Measurements from ENCODE around the gene AANAT. TPM values are rescaled to one million over a fixed set of nuclear protein-coding genes. Genes with fewer than 3 reads are reported as not detected.

The AANAT gene
- polyA plus RNA-seq, 2 of the 4 experiments (the other 2 are of a cell fraction): 0.08 TPM; not detected in 1

DNA sequence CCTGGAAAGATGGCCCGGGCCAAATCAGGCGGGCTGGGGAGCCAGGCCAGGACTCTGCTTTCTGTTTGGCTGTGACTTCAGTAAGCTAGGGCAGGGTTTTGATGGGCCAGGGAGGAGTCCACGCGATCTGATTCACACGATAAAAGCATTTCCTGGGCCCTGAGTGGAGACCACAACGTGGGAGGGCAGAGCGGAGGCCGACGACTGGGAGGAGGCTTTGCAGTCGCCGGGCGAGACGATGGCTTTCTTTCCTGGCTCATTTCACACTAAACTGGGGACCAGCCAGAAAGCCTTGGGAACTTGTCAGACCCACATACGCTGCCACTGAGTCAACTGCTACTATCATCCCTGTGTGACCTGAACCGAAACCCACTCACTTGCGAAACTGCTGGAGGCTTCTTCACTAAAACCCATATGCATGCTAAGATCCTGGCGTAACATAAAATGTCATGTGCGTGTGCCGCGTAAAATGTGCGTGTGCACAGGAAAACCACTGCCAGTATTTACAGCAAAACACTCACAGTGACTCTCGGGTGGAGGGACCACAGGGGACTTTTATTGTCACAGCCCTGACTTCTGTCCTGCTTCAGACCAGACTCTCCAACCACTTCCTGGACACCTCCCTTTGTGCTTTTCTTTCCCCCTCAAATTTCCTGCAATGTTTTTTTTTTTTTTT is 48.0 kb downstream of the AANAT start:
- ATAC-seq: no peak
- H3K9me3 ChIP-seq: no peaks in the 10 kb centered on the region
- POLR2A ChIA-PET: no interaction called here
- no peaks in the 10 kb centered on the region for H3K4me1 ChIP-seq
- TF ChIP-seq CEBPB (IDR thresholded peaks at IDR 0.05): no peak
- no peak for TF ChIP-seq PHF8 (IDR thresholded peaks at IDR 0.05; ENCODE audit: borderline replicate concordance, low read depth)
- TF ChIP-seq, protein P1, sequence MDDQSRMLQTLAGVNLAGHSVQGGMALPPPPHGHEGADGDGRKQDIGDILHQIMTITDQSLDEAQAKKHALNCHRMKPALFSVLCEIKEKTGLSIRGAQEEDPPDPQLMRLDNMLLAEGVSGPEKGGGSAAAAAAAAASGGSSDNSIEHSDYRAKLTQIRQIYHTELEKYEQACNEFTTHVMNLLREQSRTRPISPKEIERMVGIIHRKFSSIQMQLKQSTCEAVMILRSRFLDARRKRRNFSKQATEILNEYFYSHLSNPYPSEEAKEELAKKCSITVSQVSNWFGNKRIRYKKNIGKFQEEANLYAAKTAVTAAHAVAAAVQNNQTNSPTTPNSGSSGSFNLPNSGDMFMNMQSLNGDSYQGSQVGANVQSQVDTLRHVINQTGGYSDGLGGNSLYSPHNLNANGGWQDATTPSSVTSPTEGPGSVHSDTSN (IDR thresholded peaks at IDR 0.05): no peak
- no peak for TF ChIP-seq HDAC2 (IDR thresholded peaks at IDR 0.05)
- no peak for TF ChIP-seq RNF2 (IDR thresholded peaks at IDR 0.05; ENCODE audit: borderline replicate concordance, low read depth)
- TF ChIP-seq, protein P2, sequence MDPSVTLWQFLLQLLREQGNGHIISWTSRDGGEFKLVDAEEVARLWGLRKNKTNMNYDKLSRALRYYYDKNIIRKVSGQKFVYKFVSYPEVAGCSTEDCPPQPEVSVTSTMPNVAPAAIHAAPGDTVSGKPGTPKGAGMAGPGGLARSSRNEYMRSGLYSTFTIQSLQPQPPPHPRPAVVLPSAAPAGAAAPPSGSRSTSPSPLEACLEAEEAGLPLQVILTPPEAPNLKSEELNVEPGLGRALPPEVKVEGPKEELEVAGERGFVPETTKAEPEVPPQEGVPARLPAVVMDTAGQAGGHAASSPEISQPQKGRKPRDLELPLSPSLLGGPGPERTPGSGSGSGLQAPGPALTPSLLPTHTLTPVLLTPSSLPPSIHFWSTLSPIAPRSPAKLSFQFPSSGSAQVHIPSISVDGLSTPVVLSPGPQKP (IDR thresholded peaks at IDR 0.05; ENCODE audit: low read depth, low read length): no peak
- TF ChIP-seq POLR2AphosphoS2 (conservative IDR thresholded peaks at IDR 0.05; ENCODE audit: low read length): no peak
- TF ChIP-seq HEYL (CRISPR knock-in tag; IDR thresholded peaks at IDR 0.05): no peak
- no peak overlapping the region for H3K4me3 ChIP-seq
- H3K4me2 ChIP-seq: no peak overlapping the region
- FAIRE-seq: no peak
- 93% methylated on average over 22 of the region's 22 CpGs for WGBS (ENCODE audit: missing lambda C conversion rate)
- no peak for DNase-seq (ENCODE audit: low read depth in 1 of 2, low spot score in 1 of 2)
- CTCF ChIA-PET: interaction anchor here (0.7 to 64.5 kb wide), 12 partner anchors 5 to 203 kb away, joined by 3 to 1994 read pairs (median 89); partner anchors contain the start of genes AANAT, CYGB, JMJD6 and METTL23
- H3K27ac ChIP-seq: no peak overlapping the region

DNA sequence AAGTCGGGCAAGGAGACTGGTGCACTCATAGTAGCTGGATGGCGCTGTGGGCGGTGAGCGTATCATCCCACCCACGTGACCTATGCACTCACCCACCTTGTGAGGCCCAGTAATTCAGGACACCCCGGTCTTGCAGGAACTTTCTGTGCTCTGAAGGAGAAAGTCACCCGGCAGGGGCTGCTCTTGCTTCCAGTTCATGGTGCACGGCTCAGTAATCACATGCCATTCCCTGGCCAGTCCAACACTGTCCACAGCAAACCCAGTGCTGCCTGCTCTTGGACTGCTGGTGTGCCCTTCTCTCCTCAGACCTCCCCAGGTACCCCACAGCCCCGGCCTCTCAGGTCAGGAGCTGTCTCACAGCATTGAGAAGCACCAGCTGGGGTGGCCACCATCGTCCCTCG is 50.2 kb downstream of the AANAT start:
- no peak overlapping the region for H3K4me2 ChIP-seq
- ChIA-PET CTCF (interaction anchor here (1.2 to 64.5 kb wide), 8 partner anchors 7 to 200 kb away, joined by 3 to 1994 read pairs (median 182); partner anchors contain the start of genes AANAT, CYGB, JMJD6 and METTL23), POLR2A (no interaction called here)
- DNase-seq (ENCODE audit: low read depth in 1 of 2, low spot score in 1 of 2) (no peak), ATAC-seq (peak; percentile 46 to 55; a peak in 5 of 6 replicates), FAIRE-seq (no peak)
- no peak overlapping the region for H3K27ac ChIP-seq
- 0 out of 3 replicates have a peak, but pooled peaks cover under 1% of the 10 kb centered on the region for H3K4me1 ChIP-seq
- 82% methylated on average over 11 of the region's 11 CpGs for WGBS (ENCODE audit: missing lambda C conversion rate)
- TF ChIP-seq CBX8 (IDR thresholded peaks at IDR 0.05): no peak
- TF ChIP-seq RNF2 (IDR thresholded peaks at IDR 0.05; ENCODE audit: borderline replicate concordance, low read depth): no peak
- TF ChIP-seq ZNF302 (CRISPR knock-in tag; IDR thresholded peaks at IDR 0.05): no peak
- TF ChIP-seq, protein P3, sequence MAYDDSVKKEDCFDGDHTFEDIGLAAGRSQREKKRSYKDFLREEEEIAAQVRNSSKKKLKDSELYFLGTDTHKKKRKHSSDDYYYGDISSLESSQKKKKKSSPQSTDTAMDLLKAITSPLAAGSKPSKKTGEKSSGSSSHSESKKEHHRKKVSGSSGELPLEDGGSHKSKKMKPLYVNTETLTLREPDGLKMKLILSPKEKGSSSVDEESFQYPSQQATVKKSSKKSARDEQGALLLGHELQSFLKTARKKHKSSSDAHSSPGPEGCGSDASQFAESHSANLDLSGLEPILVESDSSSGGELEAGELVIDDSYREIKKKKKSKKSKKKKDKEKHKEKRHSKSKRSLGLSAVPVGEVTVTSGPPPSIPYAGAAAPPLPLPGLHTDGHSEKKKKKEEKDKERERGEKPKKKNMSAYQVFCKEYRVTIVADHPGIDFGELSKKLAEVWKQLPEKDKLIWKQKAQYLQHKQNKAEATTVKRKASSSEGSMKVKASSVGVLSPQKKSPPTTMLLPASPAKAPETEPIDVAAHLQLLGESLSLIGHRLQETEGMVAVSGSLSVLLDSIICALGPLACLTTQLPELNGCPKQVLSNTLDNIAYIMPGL (CRISPR knock-in tag; IDR thresholded peaks at IDR 0.05; ENCODE audit: borderline replicate concordance): no peak
- no peak for TF ChIP-seq HOXA7 (CRISPR knock-in tag; IDR thresholded peaks at IDR 0.05)
- TF ChIP-seq, protein P2 (IDR thresholded peaks at IDR 0.05; ENCODE audit: low read depth, low read length): no peak
- TF ChIP-seq ZC3H11A (IDR thresholded peaks at IDR 0.05): no peak
- TF ChIP-seq NFE2L2 (conservative IDR thresholded peaks at IDR 0.05; ENCODE audit: low read length): no peak
- TF ChIP-seq CHD4 (IDR thresholded peaks at IDR 0.05; ENCODE audit: borderline replicate concordance): no peak
- no peak for TF ChIP-seq CBX2 (IDR thresholded peaks at IDR 0.05; ENCODE audit: borderline replicate concordance, low read depth)
- TF ChIP-seq, protein P4, sequence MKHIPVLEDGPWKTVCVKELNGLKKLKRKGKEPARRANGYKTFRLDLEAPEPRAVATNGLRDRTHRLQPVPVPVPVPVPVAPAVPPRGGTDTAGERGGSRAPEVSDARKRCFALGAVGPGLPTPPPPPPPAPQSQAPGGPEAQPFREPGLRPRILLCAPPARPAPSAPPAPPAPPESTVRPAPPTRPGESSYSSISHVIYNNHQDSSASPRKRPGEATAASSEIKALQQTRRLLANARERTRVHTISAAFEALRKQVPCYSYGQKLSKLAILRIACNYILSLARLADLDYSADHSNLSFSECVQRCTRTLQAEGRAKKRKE (CRISPR knock-in tag; IDR thresholded peaks at IDR 0.05; ENCODE audit: low read depth): no peak
- no peak for TF ChIP-seq JUN (IDR thresholded peaks at IDR 0.05)
- TF ChIP-seq NR3C1 (IDR thresholded peaks at IDR 0.05): no peak
- no peak overlapping the region for H3K4me3 ChIP-seq
- no peaks in the 10 kb centered on the region for H3K9me3 ChIP-seq
